Measurements from ENCODE around the gene AGMAT. TPM values are rescaled to one million over a fixed set of nuclear protein-coding genes. Genes with fewer than 3 reads are reported as not detected.

The AGMAT gene
- total and polyA plus RNA-seq, 3 donors from 2014 or later = 0.99 to 1.8 (median 1.5) TPM

- H3K36me3 ChIP-seq (ENCODE audit: low read depth, missing control alignments) = no peaks in the 10 kb centered on the region
- intact Hi-C loops (cut with DNase I; ENCODE audit: low total_unique reads) = no loop called here
- no peak for TF ChIP-seq POLR2A (IDR thresholded peaks at IDR 0.05)
- TF ChIP-seq CTCF (IDR thresholded peaks at IDR 0.05) = no peak
- no peaks in the 10 kb centered on the region for H3K9me3 ChIP-seq
- 78 to 80% methylated on average over 4 of the region's 4 CpGs for WGBS, 2 donors
- H3K4me3 ChIP-seq = no peak overlapping the region
- peaks cover 26% of the 10 kb centered on the region for H3K4me1 ChIP-seq
- H3K27me3 ChIP-seq = no peaks in the 10 kb centered on the region
- no peak for DNase-seq
- H3K27ac ChIP-seq = peak overlapping the region; percentile 98
These were observed 62.3 kb downstream of the AGMAT start for GRCh38 chr1:15522551-15522950.

Small RNA genes lying within 50 kb of the gene (small RNA-seq; reads per million reads assigned to genes)
- gene CD24P1 (0 reads per million in 2 donors), gene RNU7-179P (0 reads per million in 2 donors), gene SCARNA21B (0 reads per million in 2 donors)

Other genes with a start within 250 kb of the AGMAT start
- 100 to 1,000 TPM; 308 to 384 TPM for gene EFHD2, start 175.2 kb downstream of the AGMAT start, total RNA-seq
- gene EFHD2, start 175.2 kb downstream of the AGMAT start, polyA plus RNA-seq (ENCODE audit: insufficient read depth, low read depth, low replicate concordance) = 146 TPM
- gene CTRC, start 146.6 kb downstream of the AGMAT start, total RNA-seq = under 1 TPM; 0.50 to 0.55 TPM
- 0.83 TPM for gene CTRC, start 146.6 kb downstream of the AGMAT start, polyA plus RNA-seq (ENCODE audit: insufficient read depth, low read depth, low replicate concordance)
- gene CELA2A, start 128.3 kb downstream of the AGMAT start, total RNA-seq = 1 to 10 TPM; 3.7 to 4.8 TPM
- 2.4 TPM for gene CELA2A, start 128.3 kb downstream of the AGMAT start, polyA plus RNA-seq (ENCODE audit: insufficient read depth, low read depth, low replicate concordance)
- 1 to 10 TPM; 3.3 to 3.7 TPM for gene CELA2B, start 108.9 kb downstream of the AGMAT start, total RNA-seq
- gene CELA2B, start 108.9 kb downstream of the AGMAT start, polyA plus RNA-seq (ENCODE audit: insufficient read depth, low read depth, low replicate concordance) = 2.7 TPM
- 10 to 100 TPM; 34.8 to 48.5 TPM for gene CASP9, start 60.8 kb downstream of the AGMAT start, total RNA-seq
- gene CASP9, start 60.8 kb downstream of the AGMAT start, polyA plus RNA-seq (ENCODE audit: insufficient read depth, low read depth, low replicate concordance) = 33.8 TPM
- gene DNAJC16, start 58.2 kb downstream of the AGMAT start, total RNA-seq = 10 to 100 TPM; 24.3 to 32.1 TPM
- 19.9 TPM for gene DNAJC16, start 58.2 kb downstream of the AGMAT start, polyA plus RNA-seq (ENCODE audit: insufficient read depth, low read depth, low replicate concordance)
- 10 to 100 TPM; 45.2 to 54.2 TPM for gene DDI2, start 32.4 kb upstream of the AGMAT start, total RNA-seq
- gene DDI2, start 32.4 kb upstream of the AGMAT start, polyA plus RNA-seq (ENCODE audit: insufficient read depth, low read depth, low replicate concordance) = 9.6 TPM
- gene PLEKHM2, start 99.3 kb upstream of the AGMAT start, total RNA-seq = 10 to 100 TPM; 61.9 to 70.2 TPM
- 98.4 TPM for gene PLEKHM2, start 99.3 kb upstream of the AGMAT start, polyA plus RNA-seq (ENCODE audit: insufficient read depth, low read depth, low replicate concordance)
- gene SLC25A34, start 151.2 kb upstream of the AGMAT start, total RNA-seq = 1 to 10 TPM; 2.5 to 3.8 TPM
- gene SLC25A34, start 151.2 kb upstream of the AGMAT start, polyA plus RNA-seq (ENCODE audit: insufficient read depth, low read depth, low replicate concordance) = 2.6 TPM
- not detected for gene TMEM82, start 157.4 kb upstream of the AGMAT start, total RNA-seq
- not detected for gene TMEM82, start 157.4 kb upstream of the AGMAT start, polyA plus RNA-seq (ENCODE audit: insufficient read depth, low read depth, low replicate concordance)
- gene FBLIM1, start 173.7 kb upstream of the AGMAT start, total RNA-seq = 10 to 100 TPM; 32.8 to 52.5 TPM
- 23.3 TPM for gene FBLIM1, start 173.7 kb upstream of the AGMAT start, polyA plus RNA-seq (ENCODE audit: insufficient read depth, low read depth, low replicate concordance)
- gene UQCRHL, start 222.6 kb upstream of the AGMAT start, total RNA-seq = 1 to 10 TPM; 1.5 to 2.0 TPM
- 2.5 TPM for gene UQCRHL, start 222.6 kb upstream of the AGMAT start, polyA plus RNA-seq (ENCODE audit: insufficient read depth, low read depth, low replicate concordance)

Data from testis (tissue), 3 donors.